Stimulated activated CD8-positive, alpha-beta memory T cell treated with anti-CD3 and anti-CD28 coated beads, Interleukin-15, amount 100 ng/mL, for 4 hours (primary cell): ENCODE results near the gene CAPN9.
"Not testable (repeated sequence)": the region's sequence is repeated elsewhere in the genome, so short reads cannot be mapped to it uniquely, and the experiment has no call there.

ENCODE experiments used
- DNase-seq, 2 donors: peaks; one replicate each; pipeline ENCODE4 v3.0.0-alpha.2; 2020; ENCODE audit warnings: low read depth in 2 of 2

Gene CAPN9

DNA sequence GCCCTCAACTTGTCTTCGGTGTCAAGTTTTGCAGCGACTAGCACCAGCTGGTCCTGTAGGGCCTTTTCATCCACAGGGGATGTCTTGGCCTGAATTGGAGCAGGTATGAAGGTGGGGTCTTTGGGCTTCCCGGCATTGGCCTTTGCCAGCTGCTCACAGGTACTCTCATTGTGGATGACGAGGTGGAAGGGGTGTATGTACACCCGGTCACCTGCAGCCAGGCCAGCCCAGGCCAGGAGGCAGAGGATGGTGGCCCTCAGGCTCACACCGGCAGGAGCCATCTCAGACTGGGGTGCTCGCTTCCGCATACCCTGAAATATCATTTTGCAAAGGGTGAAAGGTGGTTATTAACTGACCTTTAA is 36.7 kb upstream of the CAPN9 start:
- no peak for DNase-seq

- no peak for DNase-seq
These were observed 35.9 kb upstream of the CAPN9 start for GRCh38 chr1:230711245-230711644.

GRCh38 chr1:230712470-230712942 is 34.7 kb upstream of the CAPN9 start:
- DNase-seq = no peak

- DNase-seq = no peak
These were observed 34.0 kb upstream of the CAPN9 start for GRCh38 chr1:230713138-230713537.

GRCh38 chr1:230713547-230713914 is 33.7 kb upstream of the CAPN9 start:
- no peak for DNase-seq

- no peak for DNase-seq
These were observed 33.0 kb upstream of the CAPN9 start, which contains the start of gene AGT for GRCh38 chr1:230713915-230714764. TSS of gene AGT (minus strand) at chr1:230714122. CDS start at chr1:230710823, 3,299 bp downstream.

DNA sequence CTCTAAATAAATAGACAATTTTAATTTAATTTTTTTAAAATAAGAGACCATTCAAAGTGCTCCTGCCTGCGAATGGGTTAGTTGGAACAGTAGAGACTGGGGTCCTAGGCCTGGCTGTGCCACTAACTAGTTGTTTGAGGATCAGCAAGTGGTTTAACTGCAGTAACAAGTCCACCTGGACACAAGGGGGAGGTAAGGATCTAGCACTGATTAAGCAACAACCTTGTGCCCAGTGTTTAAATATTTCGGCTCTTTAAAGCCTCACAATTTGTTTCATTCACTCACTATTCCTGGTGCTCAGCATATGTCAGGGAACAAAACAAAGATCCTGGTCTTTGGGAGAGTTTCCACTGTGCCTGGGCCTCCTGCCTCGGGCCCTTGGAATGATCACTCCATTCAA is 31.7 kb upstream of the CAPN9 start:
- no peak for DNase-seq

GRCh38 chr1:230716453-230716852 is 30.7 kb upstream of the CAPN9 start:
- DNase-seq = not testable (repeated sequence)

- DNase-seq = no peak
These were observed 29.9 kb upstream of the CAPN9 start for GRCh38 chr1:230717251-230717650.

DNA sequence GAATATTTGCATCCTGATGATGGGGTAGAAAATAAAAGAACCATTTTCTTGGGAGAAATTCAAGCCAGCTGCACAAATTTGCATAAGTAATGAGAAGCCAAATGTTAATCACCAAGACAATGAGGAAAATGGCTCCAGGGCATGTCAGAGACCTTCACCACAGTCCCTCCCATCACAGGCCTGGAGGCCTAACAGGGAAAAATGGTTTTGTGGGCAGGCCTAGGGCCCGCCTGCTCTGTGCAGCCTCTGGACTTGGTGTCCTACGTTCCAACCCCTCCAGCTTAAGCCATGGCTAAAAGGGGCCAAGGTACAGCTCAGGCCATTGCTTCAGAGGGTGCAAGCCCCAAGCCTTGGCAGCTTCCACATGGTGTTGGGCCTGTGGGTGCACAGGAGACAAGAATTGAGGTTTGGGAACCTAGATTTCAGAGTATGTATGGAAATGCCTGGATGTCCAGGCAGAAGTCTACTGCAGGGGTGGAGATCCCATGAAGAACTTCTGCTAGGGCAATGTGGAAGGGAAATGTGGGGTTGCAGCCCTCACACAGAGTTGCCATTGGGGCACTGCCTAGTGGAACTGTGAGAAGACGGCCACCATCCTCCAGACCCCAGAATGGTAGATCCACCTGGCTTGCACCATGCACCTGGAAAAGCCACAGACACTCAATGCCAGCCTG is 25.2 kb upstream of the CAPN9 start:
- DNase-seq = not testable (repeated sequence)

DNA sequence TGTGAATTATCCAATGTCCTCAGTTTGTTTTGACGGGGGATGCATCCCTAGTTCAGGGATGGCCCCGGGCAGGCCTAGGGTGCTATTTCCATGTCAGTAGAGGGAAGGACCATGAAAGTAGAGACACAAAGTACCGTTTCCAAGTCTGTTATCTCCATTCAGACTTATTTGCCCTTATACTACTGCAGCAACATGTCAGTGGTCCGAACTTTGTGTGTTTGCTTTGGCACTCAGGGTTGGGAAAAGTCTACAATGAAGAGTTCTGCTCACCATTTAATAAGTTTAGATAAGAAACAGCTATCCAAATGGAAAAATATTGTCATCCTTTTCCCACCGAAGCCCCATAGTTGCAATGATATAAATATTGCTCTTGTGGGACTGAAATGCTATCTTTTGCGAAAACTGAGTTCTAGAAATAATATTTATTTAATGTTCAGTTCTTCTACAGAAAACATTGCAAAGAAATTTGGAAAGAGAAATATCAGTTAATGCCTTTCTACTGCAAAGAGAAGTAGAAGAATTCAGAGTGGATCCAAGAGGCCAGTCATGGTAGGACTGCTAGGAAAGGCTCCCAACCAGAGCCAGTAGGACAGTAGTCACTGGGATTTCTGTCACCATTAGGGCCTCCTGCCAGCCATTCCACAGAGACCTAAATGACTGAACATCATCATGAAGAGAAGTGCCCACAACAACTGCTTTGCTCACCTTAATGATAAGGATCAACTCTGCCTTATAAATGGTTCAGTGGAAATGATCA is 21.8 kb upstream of the CAPN9 start:
- DNase-seq = no peak

GRCh38 chr1:230728710-230729392 is 18.3 kb upstream of the CAPN9 start:
- DNase-seq = no peak

- DNase-seq = no peak
These were observed 16.2 kb upstream of the CAPN9 start for GRCh38 chr1:230730977-230731376.

DNA sequence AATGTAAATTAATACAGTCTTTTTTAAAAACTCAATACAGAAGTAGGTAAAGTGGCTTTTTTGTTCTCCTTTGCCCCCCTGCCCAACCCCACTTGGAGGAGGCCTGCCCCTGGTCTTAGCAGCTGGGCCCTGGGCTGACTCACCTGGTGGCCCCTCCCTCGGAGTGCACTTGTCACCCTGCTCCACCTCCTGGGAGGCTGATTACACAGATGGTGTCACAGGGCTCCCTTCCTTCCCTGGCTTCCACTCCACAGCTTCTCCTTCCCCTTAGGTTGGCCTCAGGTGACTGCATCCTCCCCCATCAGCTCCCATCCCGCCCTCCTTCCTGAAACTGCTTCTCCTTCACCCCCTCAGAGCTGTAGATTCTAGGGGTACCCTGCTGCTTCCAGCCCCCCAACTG is 11.7 kb upstream of the CAPN9 start:
- no peak for DNase-seq

- DNase-seq = no peak
These were observed 9.4 kb upstream of the CAPN9 start for GRCh38 chr1:230737622-230738262.

DNA sequence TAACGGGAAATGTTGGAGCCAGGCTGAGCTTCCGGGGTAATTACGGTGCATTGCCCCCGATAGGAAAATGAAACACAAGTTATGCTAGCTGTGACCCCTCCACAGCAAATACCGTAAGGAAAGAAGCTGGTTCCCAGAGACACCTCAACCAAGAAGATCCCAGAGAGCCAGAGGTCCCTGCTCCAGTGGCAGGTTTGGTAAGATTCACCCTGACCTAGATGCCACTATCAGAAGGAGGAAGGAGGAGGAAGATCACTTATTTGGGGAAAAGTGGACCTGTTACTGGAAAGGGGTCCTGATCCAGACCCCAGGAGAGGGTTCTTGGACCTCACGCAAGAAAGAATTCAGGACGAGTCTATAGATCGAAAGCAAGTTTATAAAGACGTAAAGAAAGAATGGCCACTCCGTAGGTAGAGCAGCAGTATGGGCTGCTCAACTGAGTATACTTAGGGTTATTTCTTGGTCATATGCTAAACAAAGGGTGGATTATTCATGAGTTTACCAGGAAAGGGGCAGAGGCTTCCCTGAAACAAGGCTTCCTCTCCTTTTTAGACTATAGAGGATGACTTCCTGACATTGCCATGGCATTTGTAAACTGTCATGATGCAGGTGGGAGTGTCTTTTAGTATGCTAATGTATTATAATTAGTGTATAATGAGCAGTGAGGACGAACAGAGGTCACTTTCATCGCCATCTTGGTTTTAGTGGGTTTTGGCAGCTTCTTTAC is 7.5 kb upstream of the CAPN9 start:
- DNase-seq = no peak

- DNase-seq = no peak
These were observed 3.3 kb upstream of the CAPN9 start for GRCh38 chr1:230743899-230744298.

GRCh38 chr1:230744382-230744781 is 2.8 kb upstream of the CAPN9 start:
- DNase-seq = no peak

DNA sequence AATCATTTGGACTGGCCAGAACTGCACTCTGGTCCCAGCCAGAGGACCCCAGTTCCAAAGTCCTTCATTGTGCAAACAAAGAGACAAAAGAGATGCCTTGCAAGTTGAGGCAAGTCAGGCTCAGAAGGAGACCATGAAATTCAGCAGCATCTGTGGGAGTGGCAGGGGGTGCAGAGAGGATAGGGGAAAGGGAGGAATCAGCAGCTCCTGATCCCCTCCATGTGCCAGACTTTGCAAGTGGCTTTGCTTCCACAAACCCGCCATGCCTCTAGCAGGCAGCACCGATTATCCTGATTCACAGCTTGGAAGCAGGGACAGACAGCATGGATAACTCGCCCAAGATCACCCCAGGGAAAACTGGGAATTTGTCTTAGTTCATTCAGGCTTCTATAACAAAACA is 2.1 kb upstream of the CAPN9 start:
- no peak for DNase-seq

DNA sequence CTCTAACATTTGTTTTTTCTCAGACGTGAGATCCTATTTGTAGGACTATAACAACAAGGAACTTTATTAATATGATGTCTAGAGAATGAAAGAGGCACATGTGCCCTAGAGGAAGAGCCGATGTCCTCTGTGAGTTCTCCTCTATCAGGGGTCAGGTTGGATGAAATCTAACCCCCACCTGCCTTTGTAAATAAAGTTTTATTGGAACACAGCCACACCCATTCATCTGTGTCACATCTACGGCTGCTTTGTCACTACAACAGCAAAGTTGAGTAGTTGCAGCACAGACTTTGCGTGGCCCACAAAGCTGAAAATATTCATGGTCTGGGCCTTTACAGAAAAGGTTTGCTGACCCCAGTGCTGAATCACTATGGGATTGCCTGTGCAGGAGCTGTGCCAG is 571 bp upstream of the CAPN9 start:
- no peak for DNase-seq
